Coronary artery (tissue), 2 donors: ENCODE data around the gene PPP1R14B.
A peak's percentile ranks its signal among the peaks of the same experiment; 100 is the strongest.

Experiments used
- DNase-seq: peaks from one replicate; pipeline ENCODE4 v3.0.0-alpha.2; 2017; ENCODE audit warnings: low spot score
- H3K27ac ChIP-seq, 2 donors: fragments of 200-600 bp; sonication (generic); one replicate each; pipeline ENCODE4 v1.5.1; 2016 to 2019
- H3K4me3 ChIP-seq: fragments of 200-600 bp; sonication (generic); 2 replicates; pipeline ENCODE4 v1.5.1; 2016; ENCODE audit warnings: mild to moderate bottlenecking, moderate library complexity
- TF ChIP-seq, protein P1 (sequence below): fragments of 200-600 bp; sonication (generic); IDR thresholded peaks from one replicate; pipeline ENCODE4 v1.5.1; 2019; ENCODE audit warnings: antibody characterized with exemption

Gene PPP1R14B

DNA sequence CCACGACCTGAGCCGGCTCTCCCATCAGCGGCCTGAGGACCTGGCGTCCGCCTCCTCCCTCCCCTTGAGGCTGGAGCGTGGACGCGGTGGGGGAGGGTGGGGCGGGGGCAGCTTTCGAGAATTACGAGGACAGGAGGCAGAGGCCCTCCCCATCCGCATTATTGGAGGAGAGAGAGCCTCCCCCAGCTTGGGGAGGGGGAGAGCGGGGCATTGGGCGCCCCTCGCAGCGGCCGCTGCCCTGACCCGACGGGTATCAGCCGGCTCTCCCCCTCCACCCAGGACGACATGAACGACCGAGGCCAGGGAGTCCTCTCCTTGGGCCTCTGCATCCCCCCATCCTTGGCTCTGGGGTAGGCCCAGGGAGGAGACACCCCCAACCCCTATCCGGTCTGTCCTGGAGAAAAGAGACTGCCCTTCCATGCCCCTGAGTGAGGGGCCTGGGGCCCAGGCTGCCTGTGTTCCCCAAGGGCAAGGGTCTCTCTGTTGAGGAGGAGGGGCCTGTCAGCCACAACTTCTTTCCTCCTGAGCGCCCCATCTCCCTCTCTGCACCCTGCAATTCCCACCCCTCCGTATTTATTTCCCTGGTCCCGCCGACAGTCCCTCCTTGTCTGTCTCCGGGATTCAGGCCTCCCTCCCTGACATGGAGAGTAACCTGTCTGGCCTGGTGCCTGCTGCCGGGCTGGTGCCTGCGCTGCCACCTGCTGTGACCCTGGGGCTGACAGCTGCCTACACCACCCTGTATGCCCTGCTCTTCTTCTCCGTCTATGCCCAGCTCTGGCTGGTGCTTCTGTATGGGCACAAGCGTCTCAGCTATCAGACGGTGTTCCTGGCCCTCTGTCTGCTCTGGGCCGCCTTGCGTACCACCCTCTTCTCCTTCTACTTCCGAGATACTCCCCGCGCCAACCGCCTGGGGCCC is 39.4 kb upstream of the PPP1R14B start:
- no peak for DNase-seq
- TF ChIP-seq, protein P1, sequence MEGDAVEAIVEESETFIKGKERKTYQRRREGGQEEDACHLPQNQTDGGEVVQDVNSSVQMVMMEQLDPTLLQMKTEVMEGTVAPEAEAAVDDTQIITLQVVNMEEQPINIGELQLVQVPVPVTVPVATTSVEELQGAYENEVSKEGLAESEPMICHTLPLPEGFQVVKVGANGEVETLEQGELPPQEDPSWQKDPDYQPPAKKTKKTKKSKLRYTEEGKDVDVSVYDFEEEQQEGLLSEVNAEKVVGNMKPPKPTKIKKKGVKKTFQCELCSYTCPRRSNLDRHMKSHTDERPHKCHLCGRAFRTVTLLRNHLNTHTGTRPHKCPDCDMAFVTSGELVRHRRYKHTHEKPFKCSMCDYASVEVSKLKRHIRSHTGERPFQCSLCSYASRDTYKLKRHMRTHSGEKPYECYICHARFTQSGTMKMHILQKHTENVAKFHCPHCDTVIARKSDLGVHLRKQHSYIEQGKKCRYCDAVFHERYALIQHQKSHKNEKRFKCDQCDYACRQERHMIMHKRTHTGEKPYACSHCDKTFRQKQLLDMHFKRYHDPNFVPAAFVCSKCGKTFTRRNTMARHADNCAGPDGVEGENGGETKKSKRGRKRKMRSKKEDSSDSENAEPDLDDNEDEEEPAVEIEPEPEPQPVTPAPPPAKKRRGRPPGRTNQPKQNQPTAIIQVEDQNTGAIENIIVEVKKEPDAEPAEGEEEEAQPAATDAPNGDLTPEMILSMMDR, result no peak
- H3K4me3 ChIP-seq, result peak overlapping the region; percentile 84
- H3K27ac ChIP-seq, result peak overlapping the region; percentile 89 to 97

DNA sequence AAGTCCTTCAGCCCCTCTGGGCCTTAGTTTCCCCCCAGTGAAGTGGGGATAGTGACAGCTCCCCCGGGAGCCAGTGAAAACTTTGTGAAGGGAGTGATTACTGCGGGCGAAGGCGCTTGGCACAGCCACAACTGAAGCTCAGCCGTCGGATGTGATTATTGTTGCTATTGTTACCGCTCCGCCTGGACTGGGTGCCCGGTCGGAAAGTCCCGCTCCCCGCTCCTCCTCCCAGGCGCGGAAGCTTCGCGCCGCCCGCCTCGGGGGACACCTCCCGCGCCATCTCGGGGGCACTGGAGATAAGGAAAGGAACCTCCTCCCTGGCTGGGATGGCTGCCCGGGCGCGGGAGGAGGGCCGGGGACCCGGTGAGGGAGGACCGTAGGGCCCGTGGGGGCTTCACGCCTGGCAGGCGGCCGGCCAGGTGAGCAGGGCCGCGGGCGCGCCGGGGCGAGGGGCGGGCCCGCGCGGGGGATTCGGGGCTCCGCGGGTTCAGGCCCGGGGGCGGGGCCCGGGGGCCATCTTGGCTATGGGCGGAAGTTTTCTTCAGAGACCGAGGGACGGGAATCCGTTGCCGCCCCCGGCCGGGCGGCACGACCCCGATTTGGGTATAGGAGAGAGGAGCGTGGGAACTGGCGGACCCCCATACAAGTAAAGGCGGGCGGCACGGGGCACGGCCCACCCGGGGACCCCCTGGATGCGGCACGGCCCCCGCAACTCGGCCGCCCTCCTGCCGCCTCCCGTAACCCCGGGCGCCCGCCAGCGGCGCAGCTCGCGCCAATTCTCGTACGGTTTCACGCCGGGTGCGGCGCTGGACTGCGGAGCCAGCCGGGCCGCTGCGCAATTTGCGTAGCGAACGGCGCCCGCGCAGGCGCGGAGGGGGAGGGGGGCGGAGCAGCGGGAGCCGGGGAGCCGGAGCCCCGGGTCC is 38.5 kb upstream of the PPP1R14B start, which contains the start of gene GPR137:
GPR137 (plus strand) TSS at position 887 of the 923 bp plus-strand sequence. CDS start 677 bp downstream, outside the sequence.
- Histone ChIP-seq H3K27ac (peak within 1 kb of the TSS; percentile 89 to 97), H3K4me3 (peak within 1 kb of the TSS; percentile 84)
- DNase-seq, result peak; percentile 91
- TF ChIP-seq, protein P1, result no peak

DNA sequence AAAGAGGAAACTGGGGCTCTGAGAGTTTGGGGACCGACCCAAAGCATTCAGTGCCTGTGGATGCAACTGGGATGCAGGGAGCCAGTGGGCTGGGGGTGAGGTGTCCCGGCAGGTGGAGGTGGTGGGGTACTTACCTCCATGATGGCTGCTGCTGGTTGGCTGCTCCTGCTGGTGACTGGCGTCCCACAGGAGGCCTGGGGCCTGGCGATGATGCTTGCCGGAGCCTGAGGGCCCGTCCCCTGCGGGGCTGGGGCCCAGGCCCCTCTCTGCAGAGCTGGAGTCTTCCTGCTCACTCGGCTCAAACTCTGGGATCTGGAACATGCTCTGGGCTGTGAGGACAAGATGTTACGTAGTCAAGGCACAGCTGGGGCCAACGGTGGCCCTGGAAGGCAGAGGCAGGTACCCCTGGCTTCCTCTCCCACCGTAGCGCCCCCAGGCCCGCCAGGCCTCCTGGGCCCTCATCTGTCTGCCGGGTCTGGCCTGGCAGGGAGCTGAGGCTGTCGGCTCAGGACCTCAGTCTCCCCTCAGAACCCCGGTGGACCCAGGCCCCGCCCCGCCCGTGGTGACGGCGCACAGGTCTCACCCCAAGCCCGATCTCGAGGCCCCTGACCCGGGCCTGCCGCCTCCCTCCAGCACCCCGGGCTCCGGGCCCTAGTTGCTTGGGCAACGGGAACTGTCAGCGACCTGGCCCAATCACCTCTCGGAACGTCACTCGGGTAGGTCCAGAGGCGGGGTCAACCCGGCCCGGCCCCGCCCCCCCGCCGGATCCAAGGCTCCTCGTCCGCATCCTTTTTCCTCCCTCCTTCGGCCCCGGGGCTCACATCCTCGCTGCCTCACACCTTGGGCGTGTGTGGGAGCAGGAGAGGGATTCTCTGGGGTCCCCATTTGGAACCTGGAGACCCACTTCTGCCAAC is 37.6 kb upstream of the PPP1R14B start, which contains the start of gene BAD:
BAD (minus strand) TSS at position 618 of the 914 bp plus-strand sequence; CDS start at position 321, 297 bp downstream.
- H3K4me3 ChIP-seq, result peak within 1 kb of the TSS; percentile 84
- DNase-seq, result peak; percentile 95
- peak within 1 kb of the TSS; percentile 89 to 97 for H3K27ac ChIP-seq
- TF ChIP-seq, protein P1, result no peak

DNA sequence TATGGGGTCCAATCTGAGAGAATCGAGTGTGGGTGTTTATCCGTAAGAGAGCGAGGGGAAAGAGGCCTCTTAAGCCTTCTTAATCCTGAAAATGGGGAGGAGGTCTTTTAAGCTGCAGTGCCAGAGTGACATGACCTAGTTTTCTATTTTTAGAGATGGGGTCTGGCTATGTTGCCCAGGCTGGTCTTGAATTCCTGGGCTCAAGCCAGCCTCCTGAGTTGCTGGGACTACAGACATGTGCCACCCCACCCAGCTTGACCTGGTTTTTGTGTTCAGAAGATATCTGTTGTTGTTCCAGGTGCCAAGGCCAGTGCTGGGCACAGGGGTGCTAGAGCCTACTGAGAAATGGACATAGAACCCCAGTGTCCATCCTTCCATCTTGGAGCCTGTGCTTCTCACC is 36.3 kb upstream of the PPP1R14B start:
- no peak for DNase-seq
- Histone ChIP-seq H3K4me3 (no peak overlapping the region), H3K27ac (no peak overlapping the region)
- TF ChIP-seq, protein P1, result no peak

DNA sequence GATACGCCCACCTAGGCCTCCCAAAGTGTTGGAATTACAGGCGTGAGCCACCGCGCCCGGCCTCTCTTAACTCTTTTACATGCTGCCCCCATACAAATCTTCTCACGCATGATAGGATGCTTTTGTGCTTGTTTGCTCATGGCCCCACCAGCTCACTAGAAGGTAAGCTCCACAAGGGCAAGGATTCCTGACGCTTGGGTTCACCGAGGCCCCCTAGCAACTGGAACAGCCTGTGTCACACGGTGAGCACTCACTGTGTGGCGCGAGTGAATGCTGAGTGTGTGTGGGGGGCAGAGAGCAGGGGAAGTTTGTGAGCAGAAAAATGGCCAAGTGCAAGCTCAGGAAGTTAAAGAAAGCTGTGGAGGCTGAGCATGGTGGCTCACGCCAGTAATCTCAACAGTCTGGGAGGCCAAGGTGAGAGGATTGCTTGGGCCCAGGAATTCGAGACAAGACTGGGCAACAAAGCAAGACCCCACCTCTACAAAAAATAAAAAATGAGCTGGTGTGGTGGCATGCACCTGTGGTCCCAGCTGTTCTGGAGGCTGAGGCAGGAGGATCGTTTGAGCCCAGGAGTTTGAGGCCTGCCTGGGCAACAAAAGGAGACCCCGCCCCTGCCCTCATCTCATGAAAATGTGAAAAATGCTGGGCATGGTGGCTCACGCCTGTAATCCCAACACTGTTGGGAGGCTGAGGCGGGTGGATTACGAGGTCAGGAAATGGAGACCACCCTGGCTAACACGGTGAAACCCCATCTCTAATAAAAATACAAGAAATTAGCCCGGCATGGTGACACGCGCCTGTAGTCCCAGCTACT is 35.4 kb upstream of the PPP1R14B start:
- H3K4me3 ChIP-seq, result no peak overlapping the region
- no peak overlapping the region for H3K27ac ChIP-seq
- DNase-seq, result no peak
- TF ChIP-seq, protein P1, result no peak
